ENCODE results near the gene PERM1. TPM values are rescaled to one million over a fixed set of nuclear protein-coding genes. Genes with fewer than 3 reads are reported as not detected.

The PERM1 gene
- total and polyA plus RNA-seq, 2 of the 8 experiments (the other 6 are each of a cell fraction or from before 2014, with no cell fraction given): not detected

- Histone ChIP-seq H2BK5ac (ENCODE audit: low read depth, low read length) (no peak overlapping the region), H3K4ac (replicated peaks; ENCODE audit: insufficient read length, low read depth, low read length) (no peak overlapping the region), H3K36me3 (ENCODE audit: control insufficient read depth in 2 of 4, insufficient read depth in 4 of 4, low read length in 3 of 4) (no peaks in the 10 kb centered on the region), H3K9me3 (ENCODE audit: insufficient read depth in 2 of 2, low read depth in 1 of 2, low read length in 1 of 2) (no peaks in the 10 kb centered on the region), H3K4me1 (replicated peaks in 1 of 4; ENCODE audit: control insufficient read depth in 3 of 4, insufficient read depth in 4 of 4, low read length in 3 of 4) (peaks cover 0 to 14% (median 4%) of the 10 kb centered on the region in 4 experiments; a peak in 4 of 7 replicates), H3K56ac (replicated peaks; ENCODE audit: insufficient read length, low read depth, low read length) (no peak overlapping the region), H4K20me1 (replicated peaks in 1 of 2; ENCODE audit: control insufficient read depth in 1 of 2, insufficient read depth in 2 of 2, low read length in 2 of 2) (peaks cover 0 to 9% of the 10 kb centered on the region in 2 experiments), H3K27ac (ENCODE audit: low read depth, low read length) (no peak overlapping the region), H2BK20ac (ENCODE audit: low read length) (no peak overlapping the region), H2BK12ac (ENCODE audit: low read depth, low read length) (no peak overlapping the region), H2AFZ (ENCODE audit: low read length) (no peak overlapping the region), H3K9ac (replicated peaks in 1 of 4; ENCODE audit: extremely low read depth in 1 of 4, low read depth in 3 of 4, low read length in 3 of 4) (no peak overlapping the region), H3K23me2 (ENCODE audit: low read depth, low read length) (peaks cover 5% of the 10 kb centered on the region; the same call in 1 of the 2 replicates), H3K4me2 (ENCODE audit: insufficient read depth in 1 of 2, low read depth in 2 of 2, low read length in 2 of 2) (peak overlapping the region; percentile 11 to 84; a peak in 2 of 4 replicates), H3K23ac (ENCODE audit: insufficient read length) (no peak overlapping the region), H3K27me3 (replicated peaks in 1 of 4; ENCODE audit: control insufficient read depth in 3 of 4, extremely low read depth in 1 of 4, insufficient read depth in 3 of 4, low read length in 3 of 4) (peaks cover 0 to 21% (median 8%) of the 10 kb centered on the region in 4 experiments; a peak in 4 of 7 replicates), H2BK120ac (replicated peaks; ENCODE audit: low read depth, low read length) (no peak overlapping the region), H3K4me3 (ENCODE audit: extremely low read depth in 1 of 4, insufficient read depth in 2 of 4, low read depth in 3 of 4, low read length in 4 of 4) (no peak overlapping the region), H4K5ac (ENCODE audit: insufficient read length, low read depth, low read length) (no peak overlapping the region), H3K18ac (ENCODE audit: extremely low read depth, low read length) (no peak overlapping the region), H4K91ac (replicated peaks; ENCODE audit: insufficient read length, low read length) (no peak overlapping the region), H3K79me1 (ENCODE audit: low read depth, low read length) (no peaks in the 10 kb centered on the region), H3K14ac (ENCODE audit: insufficient read length) (no peak overlapping the region), H2AK5ac (ENCODE audit: low read depth, low read length) (no peak overlapping the region), H2BK15ac (ENCODE audit: low read length) (no peak overlapping the region), H3K79me2 (ENCODE audit: control insufficient read depth in 1 of 2, insufficient read depth in 2 of 2, low read length in 2 of 2) (no peaks in the 10 kb centered on the region), H4K8ac (ENCODE audit: extremely low read depth, insufficient read depth, low read length) (no peak overlapping the region)
- FAIRE-seq (no peak), DNase-seq (ENCODE audit: low read depth in 1 of 2, low spot score in 2 of 2) (no peak)
- ChIA-PET CTCF (ENCODE audit: partially characterized antibody) (interaction anchor here (0.6 to 7.0 kb wide), 14 partner anchors 8 to 320 kb away, joined by 3 to 53 read pairs (median 4); partner anchors contain the start of genes NOC2L and PERM1), POLR2A (ENCODE audit: partially characterized antibody) (interaction anchor here (0.7 to 1.4 kb wide), 4 partner anchors 9 to 257 kb away, joined by 3 read pairs; partner anchors contain the start of genes B3GALT6, PLEKHN1 and SDF4)
- WGBS, 2 experiments (ENCODE audit: extremely low coverage in 1 of 2, insufficient coverage in 1 of 2, insufficient read length in 1 of 2, insufficient replicate concordance in 2 of 2, low coverage in 1 of 2, low lambda C conversion rate in 2 of 2, missing lambda C conversion rate in 1 of 2): 83% methylated on average over 5 of the region's 9 CpGs; no CpG with 5 or more reads in 1 of the 2 experiments
- no peak for TF ChIP-seq YY1 (IDR thresholded peaks at IDR 0.05; ENCODE audit: low read depth, low read length)
- no peak for TF ChIP-seq CBX5 (IDR thresholded peaks at IDR 0.05; ENCODE audit: low read depth, low read length)
- no peak for TF ChIP-seq TBP (IDR thresholded peaks at IDR 0.05; ENCODE audit: low read depth, low read length)
- no peak for TF ChIP-seq FOSL1 (IDR thresholded peaks at IDR 0.05; ENCODE audit: insufficient read depth, low read depth, low read length)
- no peak for TF ChIP-seq RXRA (IDR thresholded peaks at IDR 0.05; ENCODE audit: insufficient read depth, low read depth, low read length)
- no peak for TF ChIP-seq ASH2L (IDR thresholded peaks at IDR 0.05; ENCODE audit: low read length)
- TF ChIP-seq CREB1 (IDR thresholded peaks at IDR 0.05): no peak
- no peak for TF ChIP-seq SP4 (IDR thresholded peaks at IDR 0.05; ENCODE audit: low read length)
- TF ChIP-seq NANOG (IDR thresholded peaks at IDR 0.05; ENCODE audit: insufficient read depth, low read depth, low read length, poor library complexity, severe bottlenecking): no peak
- TF ChIP-seq RAD21 (IDR thresholded peaks at IDR 0.05 in 1 of 2, conservative IDR thresholded peaks at IDR 0.05 in 1 of 2; ENCODE audit: low read depth in 2 of 2, low read length in 2 of 2): no peak
- no peak for TF ChIP-seq HDAC2 (IDR thresholded peaks at IDR 0.05; ENCODE audit: borderline replicate concordance in 1 of 2, low read depth in 2 of 2, low read length in 2 of 2)
- TF ChIP-seq RNF2 (IDR thresholded peaks at IDR 0.05; ENCODE audit: borderline replicate concordance, low read depth, low read length, missing control alignments, poor library complexity, severe bottlenecking): no peak
- no peak for TF ChIP-seq BRCA1 (IDR thresholded peaks at IDR 0.05; ENCODE audit: low read depth, low read length)
Measured at GRCh38 chr1:975365-975764, 6.5 kb downstream of the PERM1 start.
